KMS-11 (cell line): Measurements from ENCODE around the gene MPPED1.

ENCODE experiments used
- H2AFZ ChIP-seq: fragments of 200-600 bp; sonication (generic); 2 replicates; pipeline ENCODE4 v1.6.1; 2016; ENCODE audit warnings: antibody characterized with exemption, mixed run types, low read depth
- H3K27ac ChIP-seq: fragments of 200-600 bp; sonication (generic); 2 replicates; pipeline ENCODE4 v1.6.1; 2016; ENCODE audit warnings: mild to moderate bottlenecking, mixed run types
- H3K27me3 ChIP-seq: fragments of 200-600 bp; sonication (generic); 2 replicates; pipeline ENCODE4 v1.6.1; 2017; ENCODE audit warnings: mild to moderate bottlenecking, low read depth, mixed run types, moderate library complexity; ENCODE audit not compliant: insufficient read depth
- H3K36me3 ChIP-seq: fragments of 200-600 bp; sonication (generic); 2 replicates; pipeline ENCODE4 v1.6.1; 2017; ENCODE audit warnings: mild to moderate bottlenecking, mixed run types; ENCODE audit not compliant: insufficient read depth
- H3K4me1 ChIP-seq: fragments of 200-600 bp; sonication (generic); 2 replicates; pipeline ENCODE4 v1.6.1; 2016; ENCODE audit warnings: mild to moderate bottlenecking, low read depth, mixed run types; ENCODE audit not compliant: poor library complexity, severe bottlenecking
- H3K4me2 ChIP-seq: fragments of 200-600 bp; sonication (generic); 2 replicates; pipeline ENCODE4 v1.7.0; 2016; ENCODE audit warnings: mild to moderate bottlenecking, mixed run types
- H3K4me3 ChIP-seq: fragments of 200-600 bp; sonication (generic); IDR thresholded peaks from 2 replicates; pipeline ENCODE4 v1.6.1; 2017; ENCODE audit warnings: low read depth, low read length, mixed read lengths; ENCODE audit not compliant: insufficient read depth
- H3K79me2 ChIP-seq: fragments of 200-600 bp; sonication (generic); 2 replicates; pipeline ENCODE4 v1.6.1; 2016; ENCODE audit warnings: low read depth, mixed run types; ENCODE audit not compliant: insufficient read depth
- H3K9ac ChIP-seq: fragments of 200-600 bp; sonication (generic); 2 replicates; pipeline ENCODE4 v1.6.1; 2016; ENCODE audit warnings: mild to moderate bottlenecking, mixed run types
- H4K20me1 ChIP-seq: fragments of 200-600 bp; sonication (generic); 2 replicates; pipeline ENCODE4 v1.6.1; 2016; ENCODE audit warnings: mild to moderate bottlenecking, mixed run types; ENCODE audit not compliant: insufficient read depth
- TF ChIP-seq, protein P1 (sequence below): fragments of 200-600 bp; sonication (generic); conservative IDR thresholded peaks from 2 replicates; pipeline ENCODE4 v1.6.1; 2017; ENCODE audit warnings: low read depth, mild to moderate bottlenecking, antibody characterized with exemption, low read length, moderate library complexity, mixed read lengths

MPPED1 gene

DNA sequence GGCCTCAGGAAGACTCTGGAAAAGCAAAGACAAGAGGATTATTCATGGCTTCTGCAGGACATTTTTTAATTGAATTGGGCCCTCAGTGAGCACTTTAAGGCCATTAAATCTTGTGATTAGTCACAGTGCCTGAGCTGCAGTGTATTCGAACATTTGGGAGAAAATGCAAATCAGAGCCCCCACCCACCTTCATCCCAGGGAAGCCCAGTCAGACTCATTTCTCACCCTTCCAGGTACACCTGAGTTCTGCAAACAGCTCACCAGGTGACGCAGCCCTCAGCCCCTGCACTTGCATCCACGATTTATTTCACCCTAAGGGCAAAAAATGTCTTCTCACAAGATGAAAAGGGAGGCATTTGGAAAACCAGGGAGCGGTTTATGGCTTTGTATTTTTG lies 128.7 kb downstream of the MPPED1 start:
- Histone ChIP-seq H3K79me2 (no peaks in the 10 kb centered on the region), H3K27ac (no peak overlapping the region), H3K36me3 (no peaks in the 10 kb centered on the region), H3K27me3 (peaks cover 11% of the 10 kb centered on the region; the same call in 1 of the 2 replicates), H3K4me1 (no peaks in the 10 kb centered on the region), H3K9ac (no peak overlapping the region), H2AFZ (no peak overlapping the region), H4K20me1 (no peaks in the 10 kb centered on the region), H3K4me3 (no peak overlapping the region), H3K4me2 (no peak overlapping the region)
- TF ChIP-seq, protein P1, sequence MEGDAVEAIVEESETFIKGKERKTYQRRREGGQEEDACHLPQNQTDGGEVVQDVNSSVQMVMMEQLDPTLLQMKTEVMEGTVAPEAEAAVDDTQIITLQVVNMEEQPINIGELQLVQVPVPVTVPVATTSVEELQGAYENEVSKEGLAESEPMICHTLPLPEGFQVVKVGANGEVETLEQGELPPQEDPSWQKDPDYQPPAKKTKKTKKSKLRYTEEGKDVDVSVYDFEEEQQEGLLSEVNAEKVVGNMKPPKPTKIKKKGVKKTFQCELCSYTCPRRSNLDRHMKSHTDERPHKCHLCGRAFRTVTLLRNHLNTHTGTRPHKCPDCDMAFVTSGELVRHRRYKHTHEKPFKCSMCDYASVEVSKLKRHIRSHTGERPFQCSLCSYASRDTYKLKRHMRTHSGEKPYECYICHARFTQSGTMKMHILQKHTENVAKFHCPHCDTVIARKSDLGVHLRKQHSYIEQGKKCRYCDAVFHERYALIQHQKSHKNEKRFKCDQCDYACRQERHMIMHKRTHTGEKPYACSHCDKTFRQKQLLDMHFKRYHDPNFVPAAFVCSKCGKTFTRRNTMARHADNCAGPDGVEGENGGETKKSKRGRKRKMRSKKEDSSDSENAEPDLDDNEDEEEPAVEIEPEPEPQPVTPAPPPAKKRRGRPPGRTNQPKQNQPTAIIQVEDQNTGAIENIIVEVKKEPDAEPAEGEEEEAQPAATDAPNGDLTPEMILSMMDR, result no peak

DNA sequence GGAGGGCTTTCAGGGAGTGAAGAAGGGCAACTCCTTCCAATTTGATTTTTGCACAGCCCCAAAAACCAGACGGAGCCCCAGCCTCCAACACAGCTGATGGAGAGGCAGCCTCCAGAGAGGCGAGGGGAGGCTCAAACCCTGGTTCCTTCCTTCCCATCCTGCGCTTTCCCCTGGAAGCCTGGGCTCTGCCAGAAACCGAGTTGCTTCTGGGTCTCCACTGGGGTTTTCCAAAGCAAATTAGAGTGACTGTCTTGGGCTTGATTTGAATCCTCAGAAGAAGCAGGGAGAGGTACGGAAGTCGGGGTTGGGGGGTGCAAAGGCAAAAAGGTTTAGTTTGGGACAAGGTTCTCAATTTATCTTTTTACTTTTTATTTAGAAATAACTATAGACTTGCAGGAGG lies 129.2 kb downstream of the MPPED1 start:
- no peaks in the 10 kb centered on the region for H4K20me1 ChIP-seq

DNA sequence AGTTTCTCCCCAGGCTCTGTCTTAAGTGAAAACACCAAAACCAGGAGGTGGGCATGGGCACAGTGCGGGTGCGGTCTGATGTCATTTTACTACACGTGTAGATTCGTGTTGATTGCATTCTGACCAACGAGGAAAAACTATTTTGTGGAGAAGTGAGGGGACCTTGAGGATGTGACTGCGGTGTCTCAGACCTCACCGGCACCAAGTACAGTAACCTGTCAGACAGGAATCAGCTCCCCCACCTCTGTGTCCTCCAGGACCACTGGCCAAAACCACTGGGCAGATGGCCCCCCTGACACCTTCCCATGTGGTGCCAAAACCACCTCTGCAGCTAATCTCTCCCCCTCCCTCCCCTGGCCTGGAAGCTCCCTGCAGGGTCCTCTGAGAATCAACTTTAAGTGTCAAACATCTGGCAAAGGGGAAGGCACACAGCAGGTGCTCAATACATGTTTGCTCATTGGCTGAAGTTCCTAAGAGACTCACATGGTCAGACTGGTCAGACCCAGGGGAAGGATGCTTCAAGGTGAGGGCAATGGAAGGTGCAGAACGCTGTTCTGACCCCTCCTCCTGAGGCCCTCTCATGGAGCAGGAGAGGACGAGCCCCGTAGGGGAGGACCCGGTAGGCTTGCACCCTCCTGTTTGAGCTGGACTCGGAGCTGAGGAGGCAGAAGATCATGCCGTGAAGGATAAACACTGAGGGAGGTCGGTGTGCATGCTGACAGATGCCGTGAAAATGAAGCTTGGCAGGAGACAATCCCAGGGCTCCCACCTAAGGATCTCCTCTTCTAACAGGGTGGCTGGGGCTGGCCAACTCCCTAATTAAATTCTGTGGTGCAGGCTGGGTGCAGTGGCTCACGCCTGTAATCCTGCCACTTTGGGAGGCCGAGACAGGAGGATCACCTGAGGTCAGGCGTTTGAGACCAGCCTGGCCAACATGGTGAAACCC lies 129.9 kb downstream of the MPPED1 start:
- H3K4me2 ChIP-seq, result no peak overlapping the region
- H3K36me3 ChIP-seq, result no peaks in the 10 kb centered on the region
- no peaks in the 10 kb centered on the region for H3K79me2 ChIP-seq
- no peaks in the 10 kb centered on the region for H4K20me1 ChIP-seq
- no peak overlapping the region for H3K9ac ChIP-seq
- H3K4me1 ChIP-seq, result no peaks in the 10 kb centered on the region
- TF ChIP-seq, protein P1, result no peak
- H2AFZ ChIP-seq, result no peak overlapping the region
- no peak overlapping the region for H3K4me3 ChIP-seq
- peaks cover 2% of the 10 kb centered on the region; the same call in 1 of the 2 replicates for H3K27me3 ChIP-seq
- no peak overlapping the region for H3K27ac ChIP-seq

More for the DNA sequence above, 129.2 kb downstream of the MPPED1 start:
- no peaks in the 10 kb centered on the region for H3K36me3 ChIP-seq
- TF ChIP-seq, protein P1, result no peak
- no peaks in the 10 kb centered on the region for H3K79me2 ChIP-seq
- no peak overlapping the region for H2AFZ ChIP-seq
- H3K4me1 ChIP-seq, result no peaks in the 10 kb centered on the region
- H3K9ac ChIP-seq, result no peak overlapping the region
- H3K27ac ChIP-seq, result no peak overlapping the region
- H3K4me2 ChIP-seq, result no peak overlapping the region
- H3K27me3 ChIP-seq, result peaks cover 8% of the 10 kb centered on the region; the same call in 1 of the 2 replicates
- no peak overlapping the region for H3K4me3 ChIP-seq

DNA sequence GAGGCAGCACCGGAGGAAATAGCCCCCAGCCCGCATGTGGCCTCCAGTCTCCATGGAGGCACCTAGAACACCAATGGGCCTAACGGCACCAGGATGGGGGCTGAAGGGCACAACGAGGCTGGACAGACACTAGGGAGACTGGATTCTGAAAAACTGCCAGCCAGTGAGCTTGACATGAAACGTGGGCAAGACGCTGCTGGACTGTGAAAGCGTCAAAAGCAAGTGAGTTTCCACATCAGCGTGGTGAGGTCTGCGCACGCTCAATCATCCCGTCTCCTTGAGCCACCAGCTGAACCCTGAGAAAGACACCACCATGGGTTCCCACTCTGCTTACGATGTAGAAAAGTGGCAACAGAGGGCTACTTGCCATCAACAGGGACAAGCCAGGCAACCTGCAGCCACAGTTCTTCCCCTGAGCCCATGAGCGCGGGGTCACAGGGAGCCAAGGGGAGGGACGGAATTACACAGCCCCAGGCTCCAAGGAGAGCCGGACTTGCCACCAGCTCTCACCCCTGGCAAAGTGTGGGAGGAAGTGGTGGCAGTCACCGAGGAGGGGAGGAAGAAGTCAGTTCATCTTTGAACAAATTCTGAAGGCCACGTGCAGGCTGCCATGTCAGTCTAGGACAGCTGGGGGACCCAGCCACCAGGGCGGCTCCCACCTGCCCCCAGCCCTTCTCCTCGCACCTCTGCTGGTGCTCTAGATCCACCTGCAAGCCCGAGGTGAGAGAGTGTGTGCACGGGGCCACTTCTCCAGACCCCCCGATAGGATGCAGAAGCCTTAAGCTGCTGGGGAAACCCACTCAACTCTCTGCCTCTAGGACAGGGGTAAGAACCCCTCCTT lies 131.1 kb downstream of the MPPED1 start:
- no peaks in the 10 kb centered on the region for H3K4me1 ChIP-seq
- no peak overlapping the region for H3K9ac ChIP-seq
- H2AFZ ChIP-seq, result no peak overlapping the region
- peaks cover 2% of the 10 kb centered on the region; the same call in 1 of the 2 replicates for H3K27me3 ChIP-seq
- TF ChIP-seq, protein P1, result no peak
- H3K36me3 ChIP-seq, result no peaks in the 10 kb centered on the region
- no peak overlapping the region for H3K4me3 ChIP-seq
- H3K27ac ChIP-seq, result no peak overlapping the region
- no peaks in the 10 kb centered on the region for H4K20me1 ChIP-seq
- H3K79me2 ChIP-seq, result no peaks in the 10 kb centered on the region
- no peak overlapping the region for H3K4me2 ChIP-seq
